Superior temporal gyrus (tissue), 1 donor: Measurements from ENCODE around the gene FAM118A.
"Not testable (repeated sequence)": the region's sequence is repeated elsewhere in the genome, so short reads cannot be mapped to it uniquely, and the experiment has no call there.

Experiments
- DNase-seq: peaks from one replicate; pipeline ENCODE4 v3.0.0-alpha.2; 2016; ENCODE audit errors: extremely low spot score

The FAM118A gene

DNA sequence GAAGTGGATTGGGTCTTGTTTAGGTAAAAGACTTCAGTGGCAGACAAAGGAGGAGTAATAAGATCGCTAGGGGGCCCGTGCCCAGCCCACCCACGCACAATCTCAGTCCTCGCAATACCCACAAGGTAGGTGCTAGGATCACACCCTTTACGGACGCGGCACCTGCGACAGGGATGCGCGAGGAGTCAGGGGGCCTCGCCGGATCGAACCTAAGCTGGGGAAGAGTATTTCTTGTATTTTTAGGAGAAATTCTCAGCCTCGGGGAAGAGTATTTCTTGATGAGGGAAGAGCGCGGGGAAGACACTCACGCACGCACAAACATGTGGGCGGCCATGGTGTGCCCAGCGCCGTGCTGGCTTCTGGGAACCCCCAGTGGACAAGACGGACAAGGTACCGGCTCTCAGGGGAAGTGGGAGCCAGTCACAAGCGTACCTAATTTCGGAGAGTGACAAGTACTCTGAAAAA lies 745 bp upstream of the FAM118A start:
- no peak for DNase-seq

DNA sequence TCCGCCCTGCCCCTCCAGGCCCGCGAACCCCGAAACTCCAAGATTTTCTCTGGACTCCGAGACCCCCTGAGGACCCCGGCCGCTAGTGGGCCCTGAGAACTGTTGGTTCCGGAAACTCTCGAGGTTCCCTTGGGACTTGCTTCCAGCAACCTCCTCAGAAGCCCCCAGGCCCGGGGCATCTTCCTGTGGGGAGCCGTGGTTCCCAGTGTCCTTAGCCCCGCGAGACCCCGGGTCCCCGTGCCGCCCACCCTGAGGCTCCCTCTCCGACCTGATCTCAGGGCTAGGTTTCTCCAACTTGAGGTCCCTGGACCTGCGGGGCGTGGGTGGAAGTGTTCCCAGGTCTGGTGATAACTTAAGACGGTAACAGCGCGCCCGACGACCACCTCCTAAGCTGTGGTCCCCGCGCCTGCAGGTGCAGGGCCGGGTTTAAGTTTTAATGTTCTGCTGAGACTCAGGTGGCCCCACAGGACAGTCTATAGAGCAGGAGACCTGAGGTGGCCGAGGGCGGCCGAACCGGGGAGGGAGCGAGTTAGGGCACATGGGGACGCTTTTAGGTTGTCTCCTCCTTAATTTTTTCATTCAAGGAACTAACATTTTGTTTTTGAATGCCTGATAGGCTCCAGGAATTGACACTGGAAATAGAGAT lies 720 bp downstream of the FAM118A start:
- no peak for DNase-seq

DNA sequence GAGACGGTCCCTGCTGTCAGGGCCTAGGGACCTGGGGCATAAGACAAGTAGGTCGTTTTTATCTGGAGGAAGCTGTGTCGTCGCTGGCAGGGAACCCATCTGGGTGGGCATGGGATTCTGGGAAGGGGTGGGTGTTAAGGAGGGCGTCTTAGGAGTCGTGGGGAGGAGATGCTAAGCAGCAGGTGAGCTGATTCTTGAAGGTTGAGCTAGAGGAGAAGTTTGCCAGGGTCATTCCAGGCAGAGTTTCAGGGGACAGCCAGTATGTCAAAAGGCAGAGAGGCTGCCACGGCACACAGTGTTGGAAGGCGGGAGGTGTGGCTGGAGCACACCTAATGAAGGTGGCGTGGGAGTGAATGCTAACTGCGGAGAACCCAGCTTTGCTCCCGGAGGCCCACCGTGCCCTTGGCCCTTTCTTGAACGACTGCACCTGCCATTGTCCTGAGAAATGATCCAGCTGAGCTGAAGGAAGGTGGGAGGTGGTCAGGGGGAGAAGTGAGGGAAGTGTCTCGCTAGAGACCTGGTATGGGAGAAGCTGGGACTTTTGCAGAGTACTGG lies 1.3 kb downstream of the FAM118A start:
- no peak for DNase-seq

DNA sequence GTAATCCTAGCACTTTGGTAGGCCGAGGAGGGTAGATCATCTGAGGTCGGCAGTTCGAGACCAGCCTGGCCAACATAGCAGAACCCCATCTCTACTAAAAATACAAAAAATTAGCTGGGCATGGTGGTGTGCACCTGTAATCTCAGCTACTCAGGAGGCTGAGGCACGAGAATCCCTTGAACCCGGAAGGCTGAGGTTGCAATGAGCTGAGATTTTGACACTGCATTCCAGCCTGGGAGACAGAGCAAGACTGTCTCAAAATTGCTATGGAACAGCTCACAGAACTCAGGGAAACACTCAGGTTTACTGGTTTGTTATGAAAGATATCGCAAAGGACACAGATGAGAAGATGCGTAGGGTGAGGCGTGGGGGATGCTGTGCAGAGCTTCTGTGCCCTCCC lies 2.7 kb downstream of the FAM118A start:
- DNase-seq, result no peak

DNA sequence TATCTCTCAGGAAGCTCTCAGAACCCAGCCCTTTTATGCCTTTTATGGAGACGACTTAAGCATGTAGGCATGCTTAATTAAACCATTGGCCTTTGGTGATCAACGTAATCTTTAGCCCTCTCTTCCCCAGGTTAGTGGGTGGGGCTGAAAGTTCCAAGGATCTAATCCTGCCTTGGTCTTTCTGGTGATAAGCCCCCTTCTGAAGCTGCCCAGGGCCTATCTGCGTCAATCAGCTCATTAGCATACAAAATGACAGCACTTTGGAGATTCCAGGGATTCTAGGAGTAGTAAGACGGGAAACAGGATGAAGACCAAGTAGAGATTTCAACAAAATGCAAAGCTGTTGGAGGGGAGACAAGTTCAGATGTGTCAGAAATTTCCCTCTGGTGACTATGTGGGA lies 3.1 kb downstream of the FAM118A start:
- DNase-seq, result no peak

DNA sequence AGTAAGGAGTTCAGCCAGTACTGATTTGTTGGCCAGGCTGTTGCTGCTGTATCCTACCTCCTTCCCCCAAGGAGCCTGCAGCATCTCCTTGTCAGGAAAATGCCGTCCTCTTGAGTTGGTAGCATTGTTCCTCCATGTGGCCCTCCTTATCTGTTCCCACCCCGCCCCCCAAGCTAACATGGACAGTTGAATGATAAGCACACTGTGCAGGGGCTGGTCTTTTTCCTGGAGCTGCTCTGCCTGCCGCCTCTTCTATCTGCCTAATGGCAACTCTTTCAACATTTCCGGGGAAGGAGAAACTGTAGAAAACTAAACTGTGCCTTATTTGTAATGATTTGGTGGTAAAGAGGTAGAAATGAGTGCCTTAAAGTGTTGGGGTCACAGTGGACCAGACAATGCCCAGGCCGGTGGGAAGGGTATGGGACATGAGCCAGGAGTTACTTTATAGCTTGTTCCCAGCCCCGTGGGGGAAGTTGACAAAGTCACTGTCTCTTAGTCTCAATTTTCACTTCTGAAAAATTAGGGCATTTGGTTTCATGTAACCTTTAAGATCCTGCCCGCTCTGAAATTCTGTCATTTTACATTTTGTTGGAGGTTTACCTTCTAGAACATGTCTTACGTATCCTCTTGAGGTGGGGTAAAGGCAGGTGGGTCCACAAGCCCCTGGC lies 4.5 kb downstream of the FAM118A start:
- DNase-seq, result no peak

DNA sequence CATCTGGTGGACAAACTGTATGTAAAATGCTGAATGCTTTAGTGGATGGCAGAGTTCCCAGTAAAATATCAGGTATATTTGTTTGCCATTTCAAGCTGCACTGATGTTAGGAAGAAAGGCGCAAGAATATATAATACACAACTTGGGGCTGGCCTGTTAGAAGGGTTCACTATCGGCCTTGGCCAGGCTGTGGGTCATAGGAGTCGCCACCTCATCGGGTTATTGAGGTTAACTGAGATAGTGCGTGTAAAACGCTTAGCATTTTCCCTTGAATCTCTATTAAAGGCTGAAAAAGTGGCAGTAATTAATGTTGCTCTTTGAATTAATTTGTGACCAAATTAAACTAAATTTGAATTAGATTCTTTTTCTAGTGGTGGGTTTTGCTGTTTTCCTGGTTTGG lies 5.1 kb downstream of the FAM118A start:
- no peak for DNase-seq

DNA sequence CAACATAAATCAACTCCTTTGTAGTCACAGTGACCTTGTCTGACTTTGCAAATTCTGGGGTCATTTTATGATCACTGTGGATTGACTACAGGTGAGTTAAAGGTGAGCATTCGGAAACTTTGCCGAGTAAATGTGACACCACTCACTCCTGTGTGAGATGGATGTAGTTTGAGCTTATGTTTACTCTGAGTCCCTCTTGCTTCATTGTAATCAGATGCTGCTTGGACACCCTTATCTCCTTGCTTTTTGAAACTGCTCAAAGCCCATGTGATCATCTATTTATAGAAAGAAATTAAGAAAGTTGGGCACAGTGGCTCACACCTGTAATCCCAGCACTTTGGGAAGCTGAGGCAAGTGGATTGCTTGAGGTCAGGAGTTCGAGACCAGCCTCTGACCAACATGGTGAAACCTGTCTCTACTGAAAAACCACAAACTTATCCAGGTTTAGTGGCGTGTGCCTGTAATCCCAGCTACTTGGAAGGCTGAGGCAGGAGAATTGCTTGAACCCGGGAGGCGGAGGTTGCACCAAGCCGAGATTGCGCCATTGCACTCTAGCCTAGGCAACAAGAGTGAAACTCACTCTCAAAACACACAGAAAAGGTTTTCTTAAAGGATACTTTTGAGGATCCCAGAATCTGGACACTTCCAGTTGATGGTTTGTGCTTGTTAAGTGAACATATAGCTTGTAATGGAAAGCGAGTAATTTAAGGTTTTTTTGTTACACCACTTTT lies 7.2 kb downstream of the FAM118A start:
- DNase-seq, result no peak

DNA sequence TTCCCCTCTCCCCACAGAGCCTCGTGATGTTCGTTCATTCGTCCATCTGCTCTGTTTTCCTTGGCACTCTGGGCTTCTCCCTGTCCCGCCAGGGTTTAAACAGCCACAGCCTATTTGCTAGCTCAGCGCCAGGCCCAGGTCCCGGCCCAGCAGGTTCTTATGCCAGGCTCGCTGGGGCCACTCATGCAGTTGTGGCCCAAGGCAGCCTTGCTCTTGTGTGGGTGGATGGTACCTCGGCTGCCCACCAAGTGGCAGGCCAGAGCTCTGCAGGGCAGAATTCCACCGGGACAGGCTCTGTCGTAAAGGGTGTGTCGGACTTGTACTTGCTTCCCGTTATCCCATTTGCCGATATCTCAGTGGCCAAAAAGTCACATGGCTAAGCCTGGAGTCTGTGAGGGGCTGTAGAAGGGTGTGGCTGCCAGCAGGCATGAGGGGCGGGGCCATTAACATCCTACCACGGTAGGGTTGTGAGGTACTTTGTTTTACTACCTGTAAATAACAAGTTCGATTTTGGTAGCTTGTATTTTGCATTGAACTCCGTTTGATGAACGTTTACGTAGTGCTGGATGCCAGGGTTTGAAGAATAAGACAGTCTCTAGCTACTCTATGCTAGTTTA lies 7.9 kb downstream of the FAM118A start:
- no peak for DNase-seq

DNA sequence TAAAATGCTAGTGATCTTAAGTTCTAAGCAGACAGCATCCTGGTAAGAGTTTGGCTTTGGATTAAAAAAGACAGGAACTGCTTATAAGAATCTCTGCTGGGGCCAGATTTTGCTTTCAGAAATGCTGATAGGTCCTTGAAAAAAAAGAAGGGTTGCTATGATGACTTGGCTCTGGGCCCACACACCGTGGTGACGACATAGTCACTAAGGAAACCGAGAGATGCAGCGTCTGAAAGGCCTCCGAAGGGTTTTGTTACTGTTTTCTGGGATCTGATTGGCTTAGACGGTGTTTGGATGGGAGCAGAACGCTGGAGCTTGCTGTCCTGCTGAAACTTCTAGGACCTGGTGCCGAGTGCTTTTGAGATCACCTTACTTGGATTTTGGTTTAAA lies 8.4 kb downstream of the FAM118A start:
- peak; percentile 61 for DNase-seq

DNA sequence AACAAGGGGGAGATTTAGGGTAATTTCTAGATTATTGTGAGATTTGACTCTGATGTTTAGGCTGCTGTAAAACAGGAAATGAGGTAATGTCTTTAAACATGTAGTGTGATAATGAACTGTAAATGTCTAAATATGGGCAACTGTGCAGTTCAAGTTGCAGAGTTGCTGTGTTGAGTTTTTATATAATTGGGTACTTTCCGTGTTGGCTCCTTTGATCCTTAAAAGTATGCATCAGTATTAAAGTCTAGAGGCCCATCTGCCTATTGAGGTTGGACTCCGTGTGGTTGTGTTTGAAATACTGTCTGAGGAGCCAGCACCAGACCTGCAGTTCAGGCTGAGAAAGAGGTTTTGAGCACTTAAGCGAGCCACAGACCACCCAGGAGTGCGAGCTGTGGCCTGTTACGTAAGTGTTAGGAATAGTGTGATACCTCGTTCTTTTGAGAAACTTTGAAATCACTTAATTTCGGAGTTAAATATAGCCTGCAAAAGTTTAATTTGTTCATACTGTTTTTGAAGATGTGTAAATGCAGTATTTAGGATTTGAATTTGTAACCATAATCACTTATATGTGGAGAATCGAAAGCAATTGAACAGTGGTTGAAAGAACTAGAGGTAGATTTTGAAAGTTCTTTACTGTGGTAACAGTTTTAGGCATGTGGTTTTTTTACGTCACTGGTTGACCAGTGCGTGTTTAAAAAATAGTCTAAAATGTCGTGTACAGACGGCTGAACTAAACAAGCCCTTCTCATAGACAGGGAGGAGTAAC lies 9.0 kb downstream of the FAM118A start:
- DNase-seq, result no peak

DNA sequence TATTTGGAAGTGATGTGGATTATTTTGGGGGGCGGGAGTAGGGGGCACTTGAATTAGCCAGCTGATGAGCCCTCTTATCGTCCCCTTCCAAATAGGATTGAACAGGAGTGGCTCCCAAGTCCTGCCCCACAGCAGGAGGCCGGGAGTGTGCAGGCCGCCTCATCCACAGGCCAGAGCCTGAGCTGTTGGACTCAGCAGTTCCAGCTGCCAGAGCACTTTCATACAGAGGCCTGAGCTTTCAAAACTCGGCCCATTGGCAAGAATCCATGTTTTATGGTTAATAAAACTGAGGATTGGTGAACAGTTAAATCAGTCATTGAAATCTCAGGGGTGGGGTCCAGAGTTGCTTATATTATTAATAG lies 9.6 kb downstream of the FAM118A start:
- no peak for DNase-seq

DNA sequence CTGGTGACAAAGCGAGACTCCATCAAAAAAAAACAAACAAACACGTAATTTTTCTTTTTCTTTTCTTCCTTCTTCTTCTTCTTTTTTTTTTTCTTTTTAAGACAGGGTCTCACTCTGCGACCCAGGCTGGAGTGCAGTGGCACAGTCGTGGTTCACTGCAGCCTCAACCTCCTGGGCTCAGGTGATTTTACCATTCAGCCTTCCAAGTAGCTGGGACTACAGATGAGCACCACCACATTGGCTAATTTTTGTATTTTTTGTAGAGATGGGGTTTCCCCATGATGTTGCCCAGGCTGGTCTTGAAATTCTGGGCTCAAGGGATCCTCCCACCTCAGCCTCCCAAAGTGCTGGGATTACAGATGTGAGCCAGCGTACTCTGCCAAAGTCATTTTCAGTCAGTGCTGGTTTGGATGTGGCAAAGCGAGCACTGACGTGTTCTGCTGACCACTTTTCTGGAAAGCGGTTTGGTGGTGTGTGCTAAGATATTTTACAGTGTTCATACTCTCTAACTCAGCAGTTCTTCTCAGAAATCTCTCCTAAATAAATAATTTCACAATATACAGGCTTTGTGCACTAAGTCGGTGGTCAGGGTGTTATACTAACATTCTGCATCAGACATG lies 10.7 kb downstream of the FAM118A start:
- no peak for DNase-seq

DNA sequence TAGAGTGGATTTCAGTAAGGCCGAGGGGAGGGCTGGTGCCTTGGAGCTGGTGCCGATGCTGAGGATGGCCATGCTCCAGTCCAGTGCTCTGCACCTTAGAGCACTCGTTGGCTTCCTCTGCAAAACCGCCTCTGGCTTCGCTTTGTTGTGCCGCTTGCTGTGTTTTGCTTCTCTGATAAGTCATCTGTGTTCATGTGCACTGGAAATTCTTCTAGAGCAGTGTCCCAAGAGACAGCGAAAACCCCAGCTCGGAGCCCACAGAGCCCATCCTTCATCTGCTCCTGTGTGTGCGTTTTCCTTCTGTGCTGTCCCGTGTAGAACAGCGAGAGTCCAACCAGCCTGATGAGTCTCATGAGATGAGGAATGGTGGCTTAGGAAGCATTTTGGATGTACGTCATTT lies 12.1 kb downstream of the FAM118A start:
- no peak for DNase-seq

DNA sequence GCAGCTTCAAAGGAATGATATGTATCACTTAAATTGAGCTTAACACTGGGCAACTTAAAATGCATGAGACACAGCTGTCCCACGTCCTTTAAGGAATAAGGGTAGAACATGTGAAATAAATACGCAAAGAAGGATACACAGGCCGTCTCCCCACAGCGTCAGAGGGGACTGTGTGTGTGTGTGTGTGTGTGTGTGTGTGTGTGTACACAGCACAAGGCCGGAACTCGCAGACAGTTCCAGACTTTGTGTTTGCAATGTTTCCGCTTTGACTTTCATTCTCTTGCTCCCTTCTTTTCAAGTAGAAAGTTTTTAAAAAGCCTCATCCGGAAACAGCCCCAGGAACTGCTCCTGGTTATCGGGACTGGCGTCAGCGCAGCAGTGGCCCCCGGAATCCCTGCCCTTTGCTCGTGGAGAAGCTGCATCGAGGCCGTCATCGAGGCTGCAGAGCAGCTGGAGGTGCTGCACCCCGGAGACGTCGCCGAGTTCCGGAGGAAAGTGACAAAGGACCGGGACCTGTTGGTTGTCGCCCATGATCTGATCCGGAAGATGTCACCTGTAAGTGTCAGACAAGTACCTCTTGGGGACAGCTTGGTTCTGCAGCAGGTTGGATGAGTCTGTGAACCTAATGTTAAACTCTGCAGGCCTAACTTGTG lies 13.3 kb downstream of the FAM118A start:
- DNase-seq, result no peak

DNA sequence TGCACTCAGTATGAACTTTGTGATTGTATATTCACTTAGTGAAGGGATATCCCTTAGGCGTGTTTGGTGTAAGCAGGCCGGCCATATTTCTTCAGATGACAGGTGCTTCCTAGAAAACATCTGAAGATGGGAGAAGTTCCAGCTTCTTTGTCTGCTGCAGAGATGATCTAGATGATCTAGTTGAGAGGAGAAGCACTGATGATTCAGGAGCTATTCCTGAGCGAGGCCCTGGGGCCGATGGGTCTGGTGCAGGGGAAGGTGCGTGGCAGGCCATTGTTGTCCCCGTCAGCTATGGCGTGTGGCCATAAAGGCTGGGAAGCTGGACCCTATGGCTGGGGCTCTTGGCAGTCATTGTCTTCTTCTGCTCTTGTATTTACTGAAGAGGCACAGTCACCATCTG lies 14.0 kb downstream of the FAM118A start:
- no peak for DNase-seq

DNA sequence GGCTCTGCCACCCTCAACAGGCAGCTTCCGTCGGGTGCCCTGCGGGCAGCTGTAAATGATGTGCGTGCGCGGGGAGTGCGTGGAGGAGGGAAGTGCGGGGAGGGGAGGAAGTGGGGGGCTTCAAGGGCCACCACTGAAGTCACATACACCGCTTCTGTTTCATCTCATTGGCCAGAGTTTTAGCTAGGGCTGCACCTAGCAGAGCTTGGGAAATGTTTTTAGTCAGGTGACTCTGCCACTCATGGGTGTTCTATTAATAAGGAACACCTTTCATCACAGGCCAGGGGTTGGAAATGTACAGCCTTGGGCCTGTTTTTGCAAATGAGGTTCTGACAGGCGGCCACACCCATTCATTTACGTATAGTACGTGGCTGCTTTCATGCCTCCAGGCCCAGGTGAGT lies 14.6 kb downstream of the FAM118A start:
- no peak for DNase-seq

DNA sequence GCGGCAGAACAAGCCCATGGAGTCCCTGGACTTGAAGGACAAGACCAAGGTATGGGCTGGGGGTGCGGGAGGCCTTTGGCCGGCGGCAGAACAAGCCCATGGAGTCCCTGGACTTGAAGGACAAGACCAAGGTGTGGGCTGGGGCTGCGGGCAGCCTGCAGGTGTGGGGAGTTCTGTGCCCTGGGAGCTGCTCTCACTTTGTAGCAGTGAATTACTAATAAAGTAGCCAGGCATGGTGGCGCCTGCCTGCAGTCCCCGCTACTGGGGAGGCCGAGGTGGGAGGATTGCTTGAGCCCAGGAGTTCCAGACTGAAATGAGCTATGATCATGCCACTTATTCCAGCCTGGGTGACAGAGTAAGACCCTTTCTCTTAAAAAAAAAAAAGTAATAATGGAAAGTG lies 18.5 kb downstream of the FAM118A start:
- not testable (repeated sequence) for DNase-seq

DNA sequence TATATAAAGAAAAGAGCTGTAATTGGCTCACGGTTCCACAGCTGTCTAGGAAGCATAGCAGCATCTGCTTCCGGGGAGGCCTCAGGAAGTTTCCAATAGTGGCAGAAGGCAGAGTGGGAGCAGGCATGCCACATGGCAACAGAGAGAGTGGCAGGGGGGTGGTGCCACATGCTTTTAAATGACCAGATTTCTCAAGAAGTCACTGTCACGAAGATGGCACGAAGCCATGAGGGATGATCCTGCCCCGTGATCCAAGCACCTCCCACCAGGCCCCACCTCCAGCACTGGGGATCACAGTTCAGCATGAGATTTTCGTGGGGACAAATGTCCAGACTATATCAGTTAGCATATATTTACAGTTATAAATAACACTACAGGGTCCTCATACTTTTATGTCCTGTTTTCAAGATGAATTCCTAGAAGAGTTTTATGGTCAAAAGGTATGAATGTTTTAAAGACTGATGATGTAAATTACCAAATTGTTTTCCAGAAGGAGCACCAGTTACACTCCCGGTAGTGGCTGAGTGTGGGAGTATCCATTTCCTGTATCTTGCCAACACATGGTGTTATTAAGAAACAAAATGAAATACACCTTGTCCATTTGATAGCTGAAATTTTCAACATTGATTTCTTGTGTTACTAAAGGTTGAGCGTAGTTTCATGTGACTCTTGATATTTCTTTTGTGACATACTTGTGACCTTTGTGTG lies 19.2 kb downstream of the FAM118A start:
- DNase-seq, result no peak

DNA sequence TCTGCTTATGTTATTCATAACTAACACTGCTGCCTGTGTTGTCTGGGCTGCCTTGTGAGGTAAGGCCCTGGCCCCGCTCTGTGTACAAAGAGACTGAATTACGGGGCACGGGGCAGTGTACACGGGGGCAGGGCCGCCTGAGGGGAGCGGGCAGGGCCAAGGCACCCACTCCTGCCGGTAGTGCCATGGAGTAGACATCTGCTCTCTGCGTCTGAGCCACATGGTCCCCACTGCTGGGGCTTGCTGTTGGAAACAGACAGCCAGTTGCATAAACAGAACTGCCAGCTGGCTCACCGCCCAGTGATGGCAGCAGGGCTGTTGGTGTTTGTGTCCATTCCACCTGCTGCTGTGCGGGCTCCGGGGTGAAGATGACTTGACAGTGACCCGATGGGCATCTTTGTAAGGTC lies 19.8 kb downstream of the FAM118A start:
- DNase-seq, result peak; percentile 69
